ENCODE results near the gene TMEM132D.

DNA sequence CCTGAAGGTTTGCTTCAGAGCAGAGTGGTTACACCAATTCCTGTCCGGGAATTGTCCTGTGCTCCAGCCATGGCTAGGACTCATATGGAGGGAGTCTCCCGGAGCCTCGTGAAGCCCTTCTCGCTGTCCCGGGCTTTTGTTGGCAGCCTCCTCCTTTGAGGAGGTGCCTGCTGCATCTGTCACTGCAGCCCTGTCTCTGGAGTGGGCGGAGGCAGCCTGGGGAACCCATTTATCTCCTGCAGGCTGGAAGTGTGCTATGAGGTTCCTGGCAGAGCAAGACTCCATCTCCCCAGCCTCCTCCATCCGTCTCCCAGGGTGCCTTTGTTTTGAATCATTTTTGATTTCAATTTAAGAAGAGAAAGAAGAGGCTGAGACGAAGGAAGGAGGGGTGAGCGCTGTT lies 695.3 kb downstream of the TMEM132D start:
- TF ChIP-seq CTCF (IDR thresholded peaks at IDR 0.05; ENCODE audit: poor library complexity) (no peak), EZH2 (IDR thresholded peaks at IDR 0.05; ENCODE audit: borderline replicate concordance) (no peak), EZH2phosphoT487 (IDR thresholded peaks at IDR 0.05; ENCODE audit: low read depth, severe bottlenecking, unreplicated experiment) (no peak)
